T-helper 17 cell (primary cell): ENCODE results near the gene LMO4. TPM values are rescaled to one million over a fixed set of nuclear protein-coding genes. Genes with fewer than 3 reads are reported as not detected.

Experiments used
- ATAC-seq: fragments of 150-1000 bp; cut with Tn5 transposase; 2 replicates; pipeline ENCODE4 v1.10.0; 2021; ENCODE audit warnings: mild to moderate bottlenecking, moderate library complexity
- DNase-seq, 3 donors: peaks; one replicate each; pipeline versions ENCODE4 v3.0.0 to v3.0.0-alpha.2; 2020 to 2021
- H3K9me3 ChIP-seq: one replicate; pipeline ENCODE4 v1.7.0; 2013; ENCODE audit warnings: low read length, mild to moderate bottlenecking; ENCODE audit not compliant: control insufficient read depth, poor library complexity, severe bottlenecking
- H3K27ac Mint-ChIP-seq: one replicate; pipeline ENCODE4 v1.8.0; 2022; ENCODE audit warnings: mild to moderate bottlenecking, moderate library complexity, mixed read lengths
- H3K27me3 Mint-ChIP-seq: one replicate; pipeline ENCODE4 v1.8.0; 2022; ENCODE audit warnings: mixed read lengths
- H3K36me3 Mint-ChIP-seq: one replicate; pipeline ENCODE4 v1.8.0; 2022; ENCODE audit warnings: low read depth, mixed read lengths
- H3K4me1 Mint-ChIP-seq: one replicate; pipeline ENCODE4 v1.8.0; 2022; ENCODE audit warnings: mild to moderate bottlenecking, mixed read lengths
- H3K4me3 Mint-ChIP-seq: one replicate; pipeline ENCODE4 v1.8.0; 2022; ENCODE audit warnings: mild to moderate bottlenecking, moderate library complexity, mixed read lengths
- total RNA-seq, 4 donors: library from RNA in 2 of 4; stranded (reverse) in 2 of 4; gene quantifications; one replicate each; pipeline ENCODE4 v1.2.3 and lab custom pipeline; 2022 to 2026

Gene LMO4
- total RNA-seq, 2 donors from 2014 or later = 18.2 to 19.9 TPM

DNA sequence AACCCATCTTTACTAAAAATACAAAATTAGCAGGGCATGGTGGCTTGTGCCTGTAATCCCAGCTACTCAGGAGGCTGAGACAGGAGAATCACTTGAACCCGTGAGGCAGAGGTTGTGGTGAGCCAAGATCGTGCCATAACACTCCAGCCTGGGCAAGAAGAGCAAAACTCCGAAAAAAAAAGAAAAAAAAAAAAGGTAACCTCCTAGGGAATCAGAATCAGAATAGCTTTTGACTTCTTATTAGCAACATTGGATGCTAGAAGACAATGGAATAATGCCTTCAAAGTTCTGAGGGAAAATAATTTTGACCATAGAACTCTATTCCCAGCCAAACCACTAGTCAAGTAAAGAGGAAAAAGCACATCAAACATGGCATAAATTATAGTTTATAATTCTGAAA lies 60.9 kb downstream of the LMO4 start:
- DNase-seq = no peak
- Mint-ChIP-seq H3K4me1 (no peaks in the 10 kb centered on the region), H3K36me3 (peaks cover 2% of the 10 kb centered on the region), H3K4me3 (no peak overlapping the region), H3K27me3 (peaks cover 10% of the 10 kb centered on the region), H3K27ac (no peak overlapping the region)
- ATAC-seq = no peak
- peaks cover 3% of the 10 kb centered on the region for H3K9me3 ChIP-seq

DNA sequence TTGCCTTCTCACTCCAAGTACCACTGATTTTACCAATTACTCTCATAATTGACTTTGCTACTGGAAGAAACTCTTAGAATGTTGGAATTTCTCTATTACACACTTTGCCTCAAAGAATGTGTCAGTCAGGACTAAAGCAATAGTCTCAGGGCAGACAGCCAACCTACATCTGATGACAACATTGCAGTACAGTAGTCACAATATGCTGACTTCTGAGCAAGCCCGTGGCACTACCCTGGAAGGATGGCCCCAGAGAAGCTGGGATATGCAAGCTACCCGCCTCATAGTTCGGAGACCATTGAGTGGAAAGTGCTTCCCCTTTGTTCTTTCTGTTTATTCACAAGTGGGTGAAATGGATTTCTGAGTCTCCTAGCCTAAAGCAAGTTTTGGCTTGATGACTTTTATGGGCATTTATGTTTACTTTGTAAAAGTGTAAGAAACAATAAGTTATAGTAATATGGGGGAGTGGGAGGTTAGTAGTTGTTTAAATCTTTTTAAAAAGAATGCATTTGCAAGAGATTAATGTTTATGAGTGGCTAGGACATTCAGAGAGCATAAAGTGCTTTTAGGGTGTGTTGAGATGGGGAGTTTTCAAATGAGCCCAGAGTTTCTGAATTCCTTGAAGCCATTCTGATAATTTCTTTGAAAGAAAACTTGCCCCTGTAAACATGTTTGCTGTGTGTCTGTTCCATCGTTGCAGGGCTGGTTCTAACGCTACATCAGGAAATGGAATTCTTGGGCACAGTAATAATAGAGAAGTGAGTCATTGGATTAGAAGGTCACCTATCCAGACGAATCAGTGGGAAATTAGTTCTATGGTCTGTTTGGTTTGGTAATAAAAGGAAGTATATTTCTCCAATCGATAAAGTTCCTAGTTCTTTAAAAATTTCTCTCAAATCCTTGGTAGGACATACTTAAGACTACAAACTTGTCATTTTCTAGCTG lies 63.8 kb downstream of the LMO4 start:
- Mint-ChIP-seq H3K4me3 (no peak overlapping the region), H3K27ac (no peak overlapping the region)
- no peak for ATAC-seq

DNA sequence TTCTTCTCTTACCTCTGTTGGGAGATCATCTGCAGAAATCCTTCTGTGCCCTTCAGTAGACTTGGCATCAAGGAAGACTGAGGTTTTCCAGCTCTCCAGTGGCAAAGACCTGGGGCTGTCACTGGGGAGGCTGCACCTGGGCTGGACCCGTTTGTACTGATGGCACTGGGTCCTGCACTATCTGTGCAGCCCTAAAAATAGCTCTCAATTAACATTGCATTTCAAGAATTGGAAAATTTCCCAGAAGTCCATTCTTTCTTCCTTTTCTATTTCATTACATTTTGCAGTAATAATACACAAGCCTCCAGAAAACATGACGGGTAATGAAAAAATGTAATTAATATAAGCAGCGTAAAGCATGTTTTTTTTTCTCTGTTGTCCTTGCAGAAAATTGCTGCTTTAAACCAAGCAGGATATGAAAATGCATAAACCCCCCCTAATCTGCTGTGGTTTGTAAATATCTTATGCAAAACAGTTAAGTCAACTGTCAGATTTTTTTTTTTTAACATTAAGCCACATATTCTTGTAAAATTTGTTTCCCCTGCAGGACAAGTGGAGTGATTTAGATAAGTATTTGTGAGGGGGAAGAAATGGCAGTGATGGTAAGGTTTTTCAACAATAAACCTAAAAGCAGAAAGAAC lies 64.9 kb downstream of the LMO4 start:
- no peak for DNase-seq
- H3K9me3 ChIP-seq = peaks cover 3% of the 10 kb centered on the region
- Mint-ChIP-seq H3K36me3 (peaks cover 3% of the 10 kb centered on the region), H3K27me3 (peaks cover 2% of the 10 kb centered on the region), H3K4me1 (peaks cover under 1% of the 10 kb centered on the region), H3K4me3 (no peak overlapping the region), H3K27ac (no peak overlapping the region)
- no peak for ATAC-seq

More for the DNA sequence above, 63.8 kb downstream of the LMO4 start:
- H3K36me3 Mint-ChIP-seq = peaks cover 3% of the 10 kb centered on the region
- H3K9me3 ChIP-seq = peaks cover 3% of the 10 kb centered on the region
- H3K4me1 Mint-ChIP-seq = no peaks in the 10 kb centered on the region
- DNase-seq = no peak
- peaks cover 6% of the 10 kb centered on the region for H3K27me3 Mint-ChIP-seq

DNA sequence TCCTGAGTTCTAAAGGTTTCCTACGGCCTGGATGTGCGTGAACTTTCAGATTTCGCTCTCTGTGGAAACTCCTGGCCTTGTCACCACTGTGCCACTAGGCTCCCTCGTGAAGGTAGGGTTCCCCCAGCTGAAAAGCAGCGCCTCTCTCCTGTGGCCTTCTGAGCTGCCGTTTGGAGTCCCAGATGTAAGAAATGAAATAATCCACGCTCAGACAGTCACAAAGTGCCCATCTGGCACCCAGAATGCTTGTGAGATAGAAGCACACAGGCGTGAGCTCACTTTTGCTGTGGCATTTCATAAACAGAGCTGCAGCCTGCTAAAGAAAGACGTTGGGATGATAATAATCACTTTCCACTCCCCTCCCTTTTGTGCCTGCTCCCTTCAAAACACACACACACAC lies 65.8 kb downstream of the LMO4 start:
- peaks cover 1% of the 10 kb centered on the region for H3K9me3 ChIP-seq
- Mint-ChIP-seq H3K27ac (no peak overlapping the region), H3K36me3 (peaks cover 3% of the 10 kb centered on the region), H3K27me3 (no peaks in the 10 kb centered on the region), H3K4me1 (peaks cover 7% of the 10 kb centered on the region), H3K4me3 (no peak overlapping the region)
- ATAC-seq (no peak), DNase-seq (no peak)

DNA sequence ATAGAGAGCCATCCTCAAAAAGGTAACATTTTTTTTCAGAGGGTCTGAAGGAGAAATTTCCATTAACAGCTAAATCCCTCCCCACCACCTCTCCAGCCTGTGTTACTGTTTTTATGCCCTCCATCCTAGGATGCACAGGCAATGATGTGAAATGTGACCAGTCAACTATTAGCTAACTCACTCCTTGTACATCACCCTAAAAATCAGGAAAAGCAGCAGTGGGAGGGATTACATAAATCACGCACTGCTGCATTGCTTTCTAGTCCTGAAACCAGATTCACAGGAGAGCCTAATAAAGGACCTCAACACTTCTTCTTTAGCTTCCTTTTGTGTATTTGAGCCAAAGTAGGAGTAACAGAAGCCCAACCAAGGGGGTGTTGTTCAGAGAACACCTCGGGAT lies 66.3 kb downstream of the LMO4 start:
- peaks cover 8% of the 10 kb centered on the region for H3K4me1 Mint-ChIP-seq
- H3K27me3 Mint-ChIP-seq = no peaks in the 10 kb centered on the region
- H3K27ac Mint-ChIP-seq = no peak overlapping the region
- DNase-seq = no peak
- H3K4me3 Mint-ChIP-seq = no peak overlapping the region
- no peaks in the 10 kb centered on the region for H3K9me3 ChIP-seq
- ATAC-seq = no peak
- peaks cover 3% of the 10 kb centered on the region for H3K36me3 Mint-ChIP-seq
